H1 (cell line): ENCODE measurements around the gene PNMA6E. TPM values are rescaled to one million over a fixed set of nuclear protein-coding genes. Genes with fewer than 3 reads are reported as not detected.

Experiments
- GTF2F1 ChIP-seq: IDR thresholded peaks from 2 replicates; pipeline ENCODE4 v1.6.1; 2012; ENCODE audit warnings: low read depth, low read length, improper control_type of control experiment, borderline replicate concordance
- polyA plus RNA-seq, 7 experiments: library from polyadenylated mRNA; depleted of rRNA in 3 of 7; stranded (reverse) in 5 of 7; unstranded in 2 of 7; fragments of >200 nt in 5 of 7; fragments of 200-250 nt in 2 of 7; gene quantifications; 1 replicate in 5 of 7; 2 replicates in 1 of 7; 4 replicates in 1 of 7; pipeline versions ENCODE4 v1.2.1 to v1.2.3, GENCODE V29; 2011 to 2013; ENCODE audit warnings: missing spikeins in 2 of 7, mixed read lengths in 2 of 7
- total RNA-seq: library from RNA; stranded (reverse); fragmentation: NEBNext Ultra II Directional; extraction: Animal tissue kit (Norgen Biotek cat#: 25700); gene quantifications from 2 replicates; pipeline ENCODE4 v1.2.1, GENCODE V29; 2021
- TF ChIP-seq, protein P1 (sequence below), 3 experiments: IDR thresholded peaks; 1 replicate in 2 of 3; 2 replicates in 1 of 3; pipeline versions ENCODE4 v1.5.1 to v1.6.1; 2011; ENCODE audit warnings: low read length in 3 of 3, mild to moderate bottlenecking in 3 of 3, inconsistent platforms in 2 of 3, low read depth in 1 of 3, moderate library complexity in 1 of 3; ENCODE audit not compliant: insufficient read depth in 1 of 3; ENCODE audit errors: control extremely low read depth in 1 of 3

Gene PNMA6E
- total and polyA plus RNA-seq, 2 of the 8 experiments (the other 6 are each of a cell fraction or from before 2014, with no cell fraction given) = not detected

DNA sequence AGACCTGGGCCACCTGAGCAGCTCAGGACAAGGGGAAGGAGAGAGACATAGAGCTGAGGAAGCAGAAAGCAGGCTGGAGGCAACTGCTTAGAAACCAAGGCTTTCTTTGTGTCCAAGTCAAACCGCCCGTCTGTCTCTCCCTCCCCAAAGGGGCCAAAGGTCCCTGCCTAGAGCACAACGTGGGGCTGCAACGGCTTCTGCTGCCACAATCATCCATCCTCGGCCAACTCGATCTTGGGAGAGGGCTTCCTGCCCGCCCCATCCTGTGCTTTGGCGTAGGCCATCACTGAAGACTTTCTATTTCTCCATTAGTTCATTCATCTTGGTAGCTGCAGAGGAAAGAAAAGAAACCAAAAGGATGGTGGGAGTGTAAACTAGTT is 46.4 kb upstream of the PNMA6E start (continued):
- TF ChIP-seq, protein P1, sequence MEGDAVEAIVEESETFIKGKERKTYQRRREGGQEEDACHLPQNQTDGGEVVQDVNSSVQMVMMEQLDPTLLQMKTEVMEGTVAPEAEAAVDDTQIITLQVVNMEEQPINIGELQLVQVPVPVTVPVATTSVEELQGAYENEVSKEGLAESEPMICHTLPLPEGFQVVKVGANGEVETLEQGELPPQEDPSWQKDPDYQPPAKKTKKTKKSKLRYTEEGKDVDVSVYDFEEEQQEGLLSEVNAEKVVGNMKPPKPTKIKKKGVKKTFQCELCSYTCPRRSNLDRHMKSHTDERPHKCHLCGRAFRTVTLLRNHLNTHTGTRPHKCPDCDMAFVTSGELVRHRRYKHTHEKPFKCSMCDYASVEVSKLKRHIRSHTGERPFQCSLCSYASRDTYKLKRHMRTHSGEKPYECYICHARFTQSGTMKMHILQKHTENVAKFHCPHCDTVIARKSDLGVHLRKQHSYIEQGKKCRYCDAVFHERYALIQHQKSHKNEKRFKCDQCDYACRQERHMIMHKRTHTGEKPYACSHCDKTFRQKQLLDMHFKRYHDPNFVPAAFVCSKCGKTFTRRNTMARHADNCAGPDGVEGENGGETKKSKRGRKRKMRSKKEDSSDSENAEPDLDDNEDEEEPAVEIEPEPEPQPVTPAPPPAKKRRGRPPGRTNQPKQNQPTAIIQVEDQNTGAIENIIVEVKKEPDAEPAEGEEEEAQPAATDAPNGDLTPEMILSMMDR (IDR thresholded peaks at IDR 0.05; ENCODE audit: control extremely low read depth in 1 of 3, insufficient read depth in 1 of 3, low read depth in 1 of 3, low read length in 3 of 3) = no peak
- TF ChIP-seq GTF2F1 = no peak
